ENCODE measurements around the gene CDH23.

GRCh38 chr10:71640607-71641006, 243.9 kb downstream of the CDH23 start:
- TF ChIP-seq CTCF (IDR thresholded peaks at IDR 0.05) (no peak), EP300 (IDR thresholded peaks at IDR 0.05) (no peak), POLR2A (IDR thresholded peaks at IDR 0.05) (no peak)
